Activated effector memory CD4-positive, alpha-beta T cell treated with anti-CD3 and anti-CD28 coated beads, Interleukin-2, amount 50 U/mL, for 16 hours (primary cell): Measurements from ENCODE around the gene HACD1.

Experiments
- DNase-seq: peaks from one replicate; pipeline ENCODE4 v3.0.0-alpha.2; 2020

HACD1 gene

GRCh38 chr10:17578603-17579002 is 38.6 kb downstream of the HACD1 start:
- no peak for DNase-seq

- DNase-seq = no peak
Observed at GRCh38 chr10:17576768-17577167, 40.4 kb downstream of the HACD1 start.

DNA sequence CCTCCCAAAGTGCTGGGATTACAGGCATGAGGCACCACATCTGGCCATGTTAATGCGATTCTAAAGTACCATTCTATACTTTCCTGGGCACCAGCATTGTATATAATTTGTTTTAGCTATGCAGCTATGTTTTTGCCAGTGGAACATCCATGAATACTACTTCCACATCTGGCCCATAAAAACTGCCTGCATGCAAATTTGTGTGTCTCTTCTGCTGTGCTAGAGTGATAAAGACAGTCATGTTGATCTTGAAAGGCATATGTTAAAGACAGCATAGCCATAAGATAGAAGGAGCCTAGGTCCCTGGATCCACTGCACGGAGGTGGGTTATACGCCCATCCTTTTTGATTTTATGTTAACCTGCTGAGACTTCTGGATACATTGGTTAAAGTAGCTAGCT is 52.3 kb downstream of the HACD1 start:
- DNase-seq = no peak

DNA sequence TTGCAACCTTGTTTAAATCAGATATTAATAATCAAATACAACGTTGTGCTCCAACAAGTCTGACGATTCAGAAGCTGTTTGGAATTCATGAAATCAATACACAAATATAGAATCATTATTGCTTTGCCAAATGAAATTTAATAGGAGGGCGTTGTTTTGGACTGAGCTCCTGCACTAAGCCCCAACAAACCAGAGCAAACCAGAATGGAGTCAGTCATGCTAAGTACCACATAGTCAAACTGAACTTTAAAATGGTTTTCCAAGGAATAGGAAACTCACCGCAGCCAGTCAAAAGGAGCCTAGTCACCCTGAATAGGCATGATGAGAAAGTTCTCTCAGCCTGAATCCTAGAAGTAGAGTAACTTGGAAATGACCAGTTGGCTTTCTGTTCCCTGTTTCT is 53.7 kb downstream of the HACD1 start:
- no peak for DNase-seq

DNA sequence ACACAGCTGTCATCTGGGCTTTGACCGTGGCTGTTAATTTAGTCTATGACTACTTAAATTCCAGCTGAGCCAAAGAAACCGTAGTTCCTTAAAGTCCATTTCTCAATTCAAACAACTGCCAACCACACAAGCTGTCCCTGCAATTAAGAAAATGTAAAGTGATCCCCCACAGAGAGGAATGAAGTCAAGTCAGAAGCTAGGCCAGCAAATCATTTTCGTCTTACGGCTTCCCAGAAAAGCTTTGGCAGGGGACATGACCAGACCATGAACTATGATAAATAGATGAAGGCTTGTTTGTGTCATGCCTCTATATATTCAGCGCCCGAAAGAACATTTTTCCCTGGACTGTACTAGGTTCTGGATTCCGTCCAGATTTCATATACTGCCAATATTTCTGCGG is 54.6 kb downstream of the HACD1 start:
- no peak for DNase-seq

GRCh38 chr10:17561111-17561510 is 56.1 kb downstream of the HACD1 start:
- no peak for DNase-seq

- no peak for DNase-seq
Observed at GRCh38 chr10:17557459-17557858, 59.7 kb downstream of the HACD1 start.

GRCh38 chr10:17548770-17549169 is 68.4 kb downstream of the HACD1 start:
- DNase-seq = no peak

DNA sequence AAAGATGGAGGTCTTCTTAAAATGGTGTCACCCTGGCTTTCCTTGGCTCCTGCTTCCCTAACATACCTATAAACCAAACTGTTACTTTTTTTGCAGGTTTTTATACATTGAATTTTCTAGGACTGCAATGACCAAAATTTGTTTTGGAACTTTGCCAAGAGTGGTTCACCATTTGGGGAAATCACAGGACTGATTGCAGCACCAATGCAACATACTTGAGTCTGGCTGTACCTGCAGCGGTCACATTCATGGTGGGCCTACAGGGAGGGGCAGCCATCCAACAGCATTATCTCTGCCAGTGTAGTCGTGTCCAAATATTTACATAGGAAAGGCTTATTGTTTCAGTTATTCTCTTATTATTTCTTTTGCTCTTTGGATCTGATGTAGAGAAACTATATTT is 69.0 kb downstream of the HACD1 start:
- DNase-seq = no peak

DNA sequence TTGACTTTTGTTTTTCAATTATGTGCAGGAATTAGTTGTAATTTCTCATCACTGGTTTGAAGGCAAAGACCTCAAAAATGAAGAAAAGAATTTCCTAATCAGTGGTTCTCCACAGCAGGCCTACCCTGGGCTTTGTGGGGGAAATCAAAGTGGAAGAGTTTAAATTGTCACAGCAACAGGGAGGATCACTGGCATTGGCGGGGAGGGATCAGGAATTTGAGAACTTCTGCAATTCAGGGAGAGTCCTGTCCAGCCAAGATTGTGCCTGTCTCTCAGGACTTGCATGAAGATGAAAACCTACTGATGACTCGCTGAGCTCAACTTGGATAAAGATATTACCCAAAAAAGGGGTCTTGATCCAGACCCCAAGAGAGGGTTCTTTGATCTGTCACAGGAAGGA is 70.1 kb downstream of the HACD1 start:
- DNase-seq = no peak

GRCh38 chr10:17544465-17544864 is 72.7 kb downstream of the HACD1 start:
- no peak for DNase-seq
